ENCODE results near the gene LMBR1. TPM values are rescaled to one million over a fixed set of nuclear protein-coding genes. Genes with fewer than 3 reads are reported as not detected.

LMBR1 gene
- total and polyA plus RNA-seq, 2 experiments from 2014 or later, result 37.2 to 53.1 TPM

DNA sequence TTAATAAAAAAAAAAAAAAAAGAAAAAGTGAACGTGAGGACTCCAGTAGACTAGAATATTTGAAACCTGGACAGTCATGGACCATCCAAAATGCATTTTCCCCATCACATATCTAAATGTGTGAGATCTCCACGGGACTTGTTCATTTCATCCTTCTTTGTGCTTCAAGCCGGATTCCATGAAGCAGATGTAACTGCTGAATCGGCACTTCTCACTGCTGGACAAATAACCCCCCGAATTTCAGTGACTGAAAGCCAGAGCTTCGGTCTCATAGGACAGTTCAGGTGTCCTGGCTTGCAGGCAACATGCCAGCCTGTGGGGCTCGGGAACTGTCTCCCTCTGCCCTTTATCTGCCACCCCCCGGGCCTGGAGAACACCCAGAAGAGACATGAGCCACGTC, 219.1 kb downstream of the LMBR1 start:
- no peaks in the 10 kb centered on the region for H4K20me1 ChIP-seq (ENCODE audit: insufficient read depth, poor library complexity, severe bottlenecking)
- H2AFZ ChIP-seq, result no peak overlapping the region
- no peak for DNase-seq (ENCODE audit: low spot score)
- no peaks in the 10 kb centered on the region for H3K36me3 ChIP-seq (replicated peaks; ENCODE audit: insufficient read depth, low read depth)
- no peak overlapping the region for H3K4me2 ChIP-seq
- no peak for TF ChIP-seq EZH2 (IDR thresholded peaks at IDR 0.05; ENCODE audit: borderline replicate concordance)
- TF ChIP-seq, protein P1, sequence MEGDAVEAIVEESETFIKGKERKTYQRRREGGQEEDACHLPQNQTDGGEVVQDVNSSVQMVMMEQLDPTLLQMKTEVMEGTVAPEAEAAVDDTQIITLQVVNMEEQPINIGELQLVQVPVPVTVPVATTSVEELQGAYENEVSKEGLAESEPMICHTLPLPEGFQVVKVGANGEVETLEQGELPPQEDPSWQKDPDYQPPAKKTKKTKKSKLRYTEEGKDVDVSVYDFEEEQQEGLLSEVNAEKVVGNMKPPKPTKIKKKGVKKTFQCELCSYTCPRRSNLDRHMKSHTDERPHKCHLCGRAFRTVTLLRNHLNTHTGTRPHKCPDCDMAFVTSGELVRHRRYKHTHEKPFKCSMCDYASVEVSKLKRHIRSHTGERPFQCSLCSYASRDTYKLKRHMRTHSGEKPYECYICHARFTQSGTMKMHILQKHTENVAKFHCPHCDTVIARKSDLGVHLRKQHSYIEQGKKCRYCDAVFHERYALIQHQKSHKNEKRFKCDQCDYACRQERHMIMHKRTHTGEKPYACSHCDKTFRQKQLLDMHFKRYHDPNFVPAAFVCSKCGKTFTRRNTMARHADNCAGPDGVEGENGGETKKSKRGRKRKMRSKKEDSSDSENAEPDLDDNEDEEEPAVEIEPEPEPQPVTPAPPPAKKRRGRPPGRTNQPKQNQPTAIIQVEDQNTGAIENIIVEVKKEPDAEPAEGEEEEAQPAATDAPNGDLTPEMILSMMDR (IDR thresholded peaks at IDR 0.05; ENCODE audit: poor library complexity), result no peak
- TF ChIP-seq EZH2phosphoT487 (IDR thresholded peaks at IDR 0.05; ENCODE audit: low read depth, severe bottlenecking, unreplicated experiment), result no peak
- no peaks in the 10 kb centered on the region for H3K79me2 ChIP-seq
- no peaks in the 10 kb centered on the region for H3K27me3 ChIP-seq
- no peaks in the 10 kb centered on the region for H3K9me2 ChIP-seq (replicated peaks; ENCODE audit: insufficient read depth)
- H3K4me3 ChIP-seq, result no peak overlapping the region
- H3K27ac ChIP-seq, result no peak overlapping the region
- no peaks in the 10 kb centered on the region for H3K9me3 ChIP-seq (ENCODE audit: low read depth)
- 94% methylated on average over 9 of the region's 9 CpGs for WGBS (ENCODE audit: low lambda C conversion rate, missing lambda C conversion rate)
- peaks cover 1% of the 10 kb centered on the region for H3K4me1 ChIP-seq (ENCODE audit: insufficient read depth)

- Histone ChIP-seq H3K9me3 (ENCODE audit: low read depth) (no peaks in the 10 kb centered on the region), H3K36me3 (replicated peaks; ENCODE audit: insufficient read depth, low read depth) (no peaks in the 10 kb centered on the region), H3K27ac (no peak overlapping the region), H2AFZ (no peak overlapping the region), H3K4me2 (no peak overlapping the region), H3K4me1 (ENCODE audit: insufficient read depth) (peaks cover 6% of the 10 kb centered on the region), H4K20me1 (ENCODE audit: insufficient read depth, poor library complexity, severe bottlenecking) (no peaks in the 10 kb centered on the region), H3K9me2 (replicated peaks; ENCODE audit: insufficient read depth) (no peaks in the 10 kb centered on the region), H3K4me3 (no peak overlapping the region), H3K27me3 (no peaks in the 10 kb centered on the region), H3K79me2 (no peaks in the 10 kb centered on the region)
- 88% methylated on average over 6 of the region's 6 CpGs for WGBS (ENCODE audit: low lambda C conversion rate, missing lambda C conversion rate)
- TF ChIP-seq, protein P1 (IDR thresholded peaks at IDR 0.05; ENCODE audit: poor library complexity), result no peak
- TF ChIP-seq EZH2 (IDR thresholded peaks at IDR 0.05; ENCODE audit: borderline replicate concordance) (no peak), EZH2phosphoT487 (IDR thresholded peaks at IDR 0.05; ENCODE audit: low read depth, severe bottlenecking, unreplicated experiment) (no peak)
- no peak for DNase-seq (ENCODE audit: low spot score)
Observed at GRCh38 chr7:156673454-156673853, 219.5 kb downstream of the LMBR1 start.

DNA sequence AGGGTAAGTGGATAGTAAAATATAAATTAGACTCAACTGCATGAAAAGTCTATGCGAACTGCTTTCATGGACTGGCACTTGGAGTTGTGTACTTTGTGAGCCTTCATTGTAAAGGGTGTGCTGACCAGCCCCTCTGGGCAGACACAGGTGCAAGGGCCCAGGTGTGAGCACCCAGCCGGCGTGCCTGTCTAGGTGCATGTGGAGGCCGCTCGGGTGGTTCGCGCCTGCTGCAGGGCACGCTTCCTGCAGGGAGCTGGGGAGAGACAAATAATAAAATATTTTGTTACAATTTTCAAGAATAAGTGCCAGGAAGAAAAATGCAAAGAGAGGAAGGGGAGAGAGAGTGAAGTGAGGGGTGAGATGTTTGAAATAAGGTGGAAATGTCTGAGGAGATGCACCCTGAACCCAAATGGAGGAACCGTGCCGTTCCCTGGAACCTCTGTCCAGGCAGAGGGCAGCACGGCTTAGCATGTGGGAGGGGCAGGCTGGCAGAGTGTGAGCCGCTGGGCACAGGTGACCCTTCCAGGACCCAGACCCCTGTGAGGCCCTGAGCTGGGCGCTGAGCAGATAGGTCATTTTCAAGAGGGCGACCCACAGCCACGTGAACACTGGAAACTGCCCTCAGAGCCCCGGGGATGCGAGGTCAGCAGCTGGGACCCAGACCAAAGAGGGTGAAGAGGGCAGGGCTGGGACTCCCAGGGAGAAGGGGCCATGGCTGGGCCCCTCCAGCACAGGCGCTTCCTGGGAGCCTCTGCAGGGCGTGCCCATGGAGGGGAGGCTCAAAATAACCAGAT, 223.8 kb downstream of the LMBR1 start:
- Histone ChIP-seq H2AFZ (no peak overlapping the region), H3K9me2 (replicated peaks; ENCODE audit: insufficient read depth) (no peaks in the 10 kb centered on the region), H3K79me2 (no peaks in the 10 kb centered on the region), H3K4me2 (no peak overlapping the region), H3K36me3 (replicated peaks; ENCODE audit: insufficient read depth, low read depth) (no peaks in the 10 kb centered on the region), H3K27me3 (no peaks in the 10 kb centered on the region), H3K27ac (peak overlapping the region; percentile 96), H3K9me3 (ENCODE audit: low read depth) (no peaks in the 10 kb centered on the region), H3K4me1 (ENCODE audit: insufficient read depth) (peaks cover 25% of the 10 kb centered on the region), H4K20me1 (ENCODE audit: insufficient read depth, poor library complexity, severe bottlenecking) (no peaks in the 10 kb centered on the region), H3K4me3 (no peak overlapping the region)
- 94% methylated on average over 19 of the region's 19 CpGs for WGBS (ENCODE audit: low lambda C conversion rate, missing lambda C conversion rate)
- no peak for TF ChIP-seq EZH2phosphoT487 (IDR thresholded peaks at IDR 0.05; ENCODE audit: low read depth, severe bottlenecking, unreplicated experiment)
- no peak for TF ChIP-seq EZH2 (IDR thresholded peaks at IDR 0.05; ENCODE audit: borderline replicate concordance)
- TF ChIP-seq, protein P1 (IDR thresholded peaks at IDR 0.05; ENCODE audit: poor library complexity), result no peak
- no peak for DNase-seq (ENCODE audit: low spot score)
